K562 (cell line): ENCODE data around the gene ABCC1. TPM values are rescaled to one million over a fixed set of nuclear protein-coding genes. Genes with fewer than 3 reads are reported as not detected.

Experiments used
- CBFA2T2 ChIP-seq: fragments of 450-650 bp; conservative IDR thresholded peaks from 2 replicates; pipeline ENCODE4 v1.6.1; 2017; ENCODE audit warnings: mild to moderate bottlenecking
- E2F6 ChIP-seq, 2 experiments: IDR thresholded peaks; 2 replicates each; pipeline ENCODE4 v1.6.1; 2011; ENCODE audit warnings: borderline replicate concordance in 1 of 2, control low read depth in 1 of 2, low read depth in 1 of 2, low read length in 1 of 2, mild to moderate bottlenecking in 1 of 2, mixed read lengths in 1 of 2, moderate library complexity in 1 of 2; ENCODE audit not compliant: insufficient read depth in 1 of 2, insufficient read length in 1 of 2, poor library complexity in 1 of 2, severe bottlenecking in 1 of 2; ENCODE audit errors: extremely low read depth in 1 of 2
- ELF1 ChIP-seq: fragments of 200-800 bp; sonication (Bioruptor generic); IDR thresholded peaks from 2 replicates; pipeline ENCODE4 v1.6.1; 2016; ENCODE audit warnings: missing genetic modification characterization, missing compliant biosample characterization
- GATA2 ChIP-seq: sonication (generic); formaldehyde crosslinking; IDR thresholded peaks from 2 replicates; pipeline ENCODE4 v1.4.0; 2020; ENCODE audit warnings: mild to moderate bottlenecking, missing genetic modification reagents
- GATAD2B ChIP-seq: fragments of 450-650 bp; IDR thresholded peaks from 2 replicates; pipeline ENCODE4 v1.6.1; 2017; ENCODE audit warnings: mild to moderate bottlenecking, borderline replicate concordance
- HNRNPK ChIP-seq: fragments of 200-400 bp; formaldehyde crosslinking; IDR thresholded peaks from one replicate; pipeline ENCODE4 v1.6.1; 2018; ENCODE audit warnings: mild to moderate bottlenecking, low read depth, low read length; ENCODE audit not compliant: poor library complexity, severe bottlenecking
- KLF13 ChIP-seq: fragments of 450-650 bp; IDR thresholded peaks from 2 replicates; pipeline ENCODE4 v1.6.1; 2016; ENCODE audit warnings: missing genetic modification characterization, low read depth, mild to moderate bottlenecking, missing compliant biosample characterization, moderate library complexity, borderline replicate concordance
- MAFF ChIP-seq: IDR thresholded peaks from 2 replicates; pipeline ENCODE4 v1.6.1; 2012; ENCODE audit warnings: low read length, improper control_type of control experiment
- MAFK ChIP-seq: IDR thresholded peaks from 2 replicates; pipeline ENCODE4 v1.6.1; 2011; ENCODE audit warnings: low read length, improper control_type of control experiment
- NCOR1 ChIP-seq: fragments of 450-650 bp; IDR thresholded peaks from 2 replicates; pipeline ENCODE4 v1.6.1; 2016; ENCODE audit warnings: mild to moderate bottlenecking, moderate library complexity
- RFX5 ChIP-seq: IDR thresholded peaks from 2 replicates; pipeline ENCODE4 v1.6.1; 2011; ENCODE audit warnings: low read depth, mild to moderate bottlenecking, improper control_type of control experiment, low read length
- SFPQ ChIP-seq: fragments of 200-400 bp; formaldehyde crosslinking; IDR thresholded peaks from 2 replicates; pipeline ENCODE4 v1.6.1; 2017; ENCODE audit warnings: mild to moderate bottlenecking, low read depth, low read length, moderate library complexity
- ZBTB5 ChIP-seq: fragments of 450-650 bp; IDR thresholded peaks from 2 replicates; pipeline ENCODE4 v1.6.1; 2017; ENCODE audit warnings: antibody characterized with exemption
- ZNF274 ChIP-seq: IDR thresholded peaks from 2 replicates; pipeline ENCODE4 v1.6.1; 2011; ENCODE audit warnings: low read depth, mild to moderate bottlenecking, low read length, moderate library complexity, borderline replicate concordance
- polyA plus RNA-seq, 8 experiments: library from polyadenylated mRNA; depleted of rRNA in 4 of 8; stranded (reverse) in 5 of 8; unstranded in 3 of 8; fragments of >200 nt; fragmentation: Nextera tagmentation in 2 of 8; fragmentation: Illumina TruSeq in 1 of 8; extraction: Ambion mirVana in 2 of 8; extraction: Trizol in 1 of 8; gene quantifications; 2 replicates each; pipeline versions ENCODE4 v1.2.1 to v1.2.3, GENCODE V29; 2011 to 2014; ENCODE audit warnings: inconsistent platforms in 1 of 8, missing spikeins in 1 of 8
- total RNA-seq, 7 experiments: library from RNA; depleted of rRNA in 6 of 7; stranded (reverse); fragments of >200 nt in 6 of 7; fragmentation: Illumina TruSeq in 2 of 7; extraction: Trizol in 2 of 7; gene quantifications; 2 replicates each; pipeline versions ENCODE4 v1.2.1 to v1.2.3, GENCODE V29; 2011 to 2021; ENCODE audit warnings: low replicate concordance in 1 of 7
- TF ChIP-seq, protein P1 (sequence below): sonication (generic); formaldehyde crosslinking; IDR thresholded peaks from 2 replicates; pipeline ENCODE4 v1.8.1; 2023; ENCODE audit warnings: mild to moderate bottlenecking, missing genetic modification reagents
- TF ChIP-seq, protein P2 (sequence below): fragments of 450-650 bp; IDR thresholded peaks from 2 replicates; pipeline ENCODE4 v1.6.1; 2018; ENCODE audit warnings: mild to moderate bottlenecking, low read depth; ENCODE audit not compliant: partially characterized antibody

ABCC1 gene
- total and polyA plus RNA-seq, 9 of the 15 experiments (the other 6 are each of a cell fraction or from before 2014, with no cell fraction given): 3.9 to 41.6 (median 10.0) TPM

DNA sequence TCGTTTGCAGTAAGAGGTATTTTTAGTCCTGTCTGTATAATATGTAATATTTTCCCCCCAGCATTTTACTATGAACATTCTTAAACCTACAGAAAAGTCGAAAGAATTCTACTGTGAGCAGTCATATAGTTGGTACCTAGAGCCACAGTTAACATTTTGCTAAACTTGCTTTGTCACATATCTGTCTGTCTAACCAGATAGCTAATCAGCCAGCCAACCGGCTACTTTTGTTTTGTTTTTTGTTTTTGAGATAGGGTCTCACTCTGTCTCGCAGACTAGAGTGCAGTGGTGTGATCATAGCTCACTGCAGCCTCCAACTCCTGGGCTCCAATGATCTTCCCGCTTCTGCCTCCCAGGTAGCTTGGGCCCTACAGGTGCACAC, 73.3 kb downstream of the ABCC1 start (continued):
- TF ChIP-seq MAFF: peak; percentile 81
- no peak for TF ChIP-seq E2F6 (IDR thresholded peaks at IDR 0.05; ENCODE audit: borderline replicate concordance in 1 of 2, extremely low read depth in 1 of 2, insufficient read depth in 1 of 2, insufficient read length in 1 of 2, low read depth in 1 of 2, low read length in 1 of 2, poor library complexity in 1 of 2, severe bottlenecking in 1 of 2)
- TF ChIP-seq, protein P1, sequence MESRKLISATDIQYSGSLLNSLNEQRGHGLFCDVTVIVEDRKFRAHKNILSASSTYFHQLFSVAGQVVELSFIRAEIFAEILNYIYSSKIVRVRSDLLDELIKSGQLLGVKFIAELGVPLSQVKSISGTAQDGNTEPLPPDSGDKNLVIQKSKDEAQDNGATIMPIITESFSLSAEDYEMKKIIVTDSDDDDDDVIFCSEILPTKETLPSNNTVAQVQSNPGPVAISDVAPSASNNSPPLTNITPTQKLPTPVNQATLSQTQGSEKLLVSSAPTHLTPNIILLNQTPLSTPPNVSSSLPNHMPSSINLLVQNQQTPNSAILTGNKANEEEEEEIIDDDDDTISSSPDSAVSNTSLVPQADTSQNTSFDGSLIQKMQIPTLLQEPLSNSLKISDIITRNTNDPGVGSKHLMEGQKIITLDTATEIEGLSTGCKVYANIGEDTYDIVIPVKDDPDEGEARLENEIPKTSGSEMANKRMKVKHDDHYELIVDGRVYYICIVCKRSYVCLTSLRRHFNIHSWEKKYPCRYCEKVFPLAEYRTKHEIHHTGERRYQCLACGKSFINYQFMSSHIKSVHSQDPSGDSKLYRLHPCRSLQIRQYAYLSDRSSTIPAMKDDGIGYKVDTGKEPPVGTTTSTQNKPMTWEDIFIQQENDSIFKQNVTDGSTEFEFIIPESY: no peak
- peak; percentile 26; the same call in 1 of the 2 replicates for TF ChIP-seq GATAD2B
- TF ChIP-seq HNRNPK: no peak
- TF ChIP-seq RFX5: no peak
- no peak for TF ChIP-seq KLF13 (tag)
- peak; percentile 95 for TF ChIP-seq NCOR1
- TF ChIP-seq ELF1 (tag): peak; percentile 7; the same call in 1 of the 2 replicates
- TF ChIP-seq GATA2 (CRISPR knock-in tag): peak; percentile 71
- no peak for TF ChIP-seq ZBTB5
- TF ChIP-seq ZNF274: no peak
- peak; percentile 91 for TF ChIP-seq CBFA2T2
- TF ChIP-seq SFPQ: no peak
- TF ChIP-seq, protein P2, sequence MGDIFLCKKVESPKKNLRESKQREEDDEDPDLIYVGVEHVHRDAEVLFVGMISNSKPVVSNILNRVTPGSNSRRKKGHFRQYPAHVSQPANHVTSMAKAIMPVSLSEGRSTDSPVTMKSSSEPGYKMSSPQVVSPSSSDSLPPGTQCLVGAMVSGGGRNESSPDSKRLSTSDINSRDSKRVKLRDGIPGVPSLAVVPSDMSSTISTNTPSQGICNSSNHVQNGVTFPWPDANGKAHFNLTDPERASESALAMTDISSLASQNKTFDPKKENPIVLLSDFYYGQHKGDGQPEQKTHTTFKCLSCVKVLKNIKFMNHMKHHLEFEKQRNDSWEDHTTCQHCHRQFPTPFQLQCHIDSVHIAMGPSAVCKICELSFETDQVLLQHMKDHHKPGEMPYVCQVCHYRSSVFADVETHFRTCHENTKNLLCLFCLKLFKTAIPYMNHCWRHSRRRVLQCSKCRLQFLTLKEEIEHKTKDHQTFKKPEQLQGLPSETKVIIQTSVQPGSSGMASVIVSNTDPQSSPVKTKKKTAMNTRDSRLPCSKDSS: no peak
- peak; percentile 65; the same call in 1 of the 2 replicates for TF ChIP-seq MAFK
